ENCODE results near the gene AHRR.

Gene AHRR

GRCh38 chr5:444226-444625 lies 122.7 kb downstream of the AHRR start:
- Histone ChIP-seq H3K27ac (0 out of 2 replicates have a peak overlapping the region, but pooled peaks have one; percentile 93), H3K27me3 (no peaks in the 10 kb centered on the region), H4K20me1 (peaks cover 55% of the 10 kb centered on the region), H3K4me1 (peaks cover 62% of the 10 kb centered on the region), H3K4me2 (peak overlapping the region; percentile 94), H3K9me3 (no peaks in the 10 kb centered on the region), H3K9ac (peak overlapping the region; percentile 91), H3K4me3 (peak overlapping the region; percentile 94), H3K36me3 (peaks cover 38% of the 10 kb centered on the region)
- TF ChIP-seq Cebpa-rat (IDR thresholded peaks at IDR 0.05): no peak

- no peak for TF ChIP-seq Cebpa-rat (IDR thresholded peaks at IDR 0.05)
- Histone ChIP-seq H3K27ac (no peak overlapping the region), H3K36me3 (peaks cover 52% of the 10 kb centered on the region), H3K9me3 (no peaks in the 10 kb centered on the region), H4K20me1 (peaks cover 55% of the 10 kb centered on the region), H3K4me3 (no peak overlapping the region), H3K4me2 (no peak overlapping the region), H3K27me3 (no peaks in the 10 kb centered on the region), H3K4me1 (peaks cover 48% of the 10 kb centered on the region), H3K9ac (no peak overlapping the region)
Measured at GRCh38 chr5:445591-445990, 124.1 kb downstream of the AHRR start.

DNA sequence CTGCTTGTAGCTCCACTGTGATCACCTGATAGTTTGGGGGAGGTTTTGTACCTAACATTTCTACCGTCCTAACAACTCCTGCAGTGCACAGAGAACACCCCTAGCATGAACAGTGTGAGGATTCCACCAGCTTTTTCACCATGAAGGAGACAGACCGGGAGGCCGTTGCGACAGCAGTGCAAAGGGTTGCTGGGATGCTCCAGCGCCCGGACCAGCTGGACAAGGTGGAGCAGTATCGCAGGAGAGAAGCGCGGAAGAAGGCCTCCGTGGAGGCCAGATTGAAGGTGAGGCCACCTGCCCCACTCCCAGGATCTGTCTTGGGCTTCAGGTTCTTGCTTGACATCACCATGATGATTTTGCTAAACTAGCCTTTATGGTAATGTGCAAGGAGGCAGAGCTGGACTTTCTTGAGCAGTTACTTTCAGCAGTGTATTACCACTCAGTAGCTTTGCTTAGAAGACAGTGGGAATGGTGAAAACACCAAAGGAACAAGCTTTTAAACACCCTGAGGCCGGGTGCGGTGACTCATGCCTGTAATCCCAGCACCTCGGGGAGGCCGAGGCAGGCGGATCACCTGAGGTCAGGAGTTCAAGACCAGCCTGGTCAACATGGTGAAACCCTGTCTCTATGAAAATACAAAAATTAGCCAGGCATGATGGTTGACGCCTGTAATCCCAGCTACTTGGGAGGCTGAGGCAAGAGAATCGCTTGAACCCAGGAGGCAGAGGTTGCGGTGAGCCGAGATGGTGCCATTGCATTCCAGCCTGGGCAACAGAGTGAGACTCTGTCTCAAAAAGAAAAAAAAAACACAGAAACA lies 124.8 kb downstream of the AHRR start:
- H3K27me3 ChIP-seq: no peaks in the 10 kb centered on the region
- peaks cover 55% of the 10 kb centered on the region for H4K20me1 ChIP-seq
- H3K4me3 ChIP-seq: no peak overlapping the region
- H3K9me3 ChIP-seq: peaks cover 6% of the 10 kb centered on the region
- no peak overlapping the region for H3K27ac ChIP-seq
- no peak for TF ChIP-seq Cebpa-rat (IDR thresholded peaks at IDR 0.05)
- H3K4me2 ChIP-seq: no peak overlapping the region
- H3K9ac ChIP-seq: no peak overlapping the region
- H3K4me1 ChIP-seq: peaks cover 41% of the 10 kb centered on the region
- peaks cover 58% of the 10 kb centered on the region for H3K36me3 ChIP-seq

DNA sequence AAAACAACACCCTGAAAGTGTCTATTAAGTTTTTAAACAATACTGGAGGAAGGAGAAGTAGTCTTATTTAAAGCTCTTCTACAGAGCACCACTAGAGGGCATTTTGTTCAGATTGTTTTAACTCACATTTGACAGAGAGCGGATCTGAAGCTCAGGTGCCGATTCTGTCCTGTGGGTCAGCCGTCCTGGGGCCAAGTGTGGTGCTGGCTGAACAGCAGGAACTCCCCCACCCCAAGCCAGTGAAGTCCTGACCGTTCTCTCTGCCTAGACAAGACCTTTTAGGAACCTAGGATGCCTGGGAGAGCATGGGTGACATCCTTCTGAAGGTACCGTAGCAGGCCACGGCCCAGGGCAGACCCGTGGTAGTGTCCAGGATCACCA lies 125.4 kb downstream of the AHRR start:
- no peaks in the 10 kb centered on the region for H3K27me3 ChIP-seq
- H3K4me1 ChIP-seq: peaks cover 35% of the 10 kb centered on the region
- no peak for TF ChIP-seq Cebpa-rat (IDR thresholded peaks at IDR 0.05)
- H3K9ac ChIP-seq: no peak overlapping the region
- H3K4me3 ChIP-seq: no peak overlapping the region
- peaks cover 55% of the 10 kb centered on the region for H4K20me1 ChIP-seq
- H3K36me3 ChIP-seq: peaks cover 64% of the 10 kb centered on the region
- H3K4me2 ChIP-seq: no peak overlapping the region
- H3K27ac ChIP-seq: no peak overlapping the region
- H3K9me3 ChIP-seq: peaks cover 12% of the 10 kb centered on the region

DNA sequence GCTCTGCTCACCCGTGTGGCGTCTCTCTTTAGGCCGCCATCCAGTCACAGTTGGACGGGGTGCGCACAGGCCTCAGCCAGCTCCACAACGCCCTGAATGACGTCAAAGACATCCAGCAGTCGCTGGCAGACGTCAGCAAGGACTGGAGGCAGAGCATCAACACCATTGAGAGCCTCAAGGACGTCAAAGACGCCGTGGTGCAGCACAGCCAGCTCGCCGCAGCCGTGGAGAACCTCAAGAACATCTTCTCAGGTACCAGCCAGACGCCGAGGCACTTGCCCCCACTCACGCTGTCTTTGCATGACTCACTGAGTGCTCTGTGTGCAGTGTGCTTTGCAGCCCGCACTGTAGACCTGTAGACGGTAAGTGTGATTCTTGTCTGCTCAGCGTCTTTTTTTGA lies 126.0 kb downstream of the AHRR start:
- peaks cover 57% of the 10 kb centered on the region for H4K20me1 ChIP-seq

DNA sequence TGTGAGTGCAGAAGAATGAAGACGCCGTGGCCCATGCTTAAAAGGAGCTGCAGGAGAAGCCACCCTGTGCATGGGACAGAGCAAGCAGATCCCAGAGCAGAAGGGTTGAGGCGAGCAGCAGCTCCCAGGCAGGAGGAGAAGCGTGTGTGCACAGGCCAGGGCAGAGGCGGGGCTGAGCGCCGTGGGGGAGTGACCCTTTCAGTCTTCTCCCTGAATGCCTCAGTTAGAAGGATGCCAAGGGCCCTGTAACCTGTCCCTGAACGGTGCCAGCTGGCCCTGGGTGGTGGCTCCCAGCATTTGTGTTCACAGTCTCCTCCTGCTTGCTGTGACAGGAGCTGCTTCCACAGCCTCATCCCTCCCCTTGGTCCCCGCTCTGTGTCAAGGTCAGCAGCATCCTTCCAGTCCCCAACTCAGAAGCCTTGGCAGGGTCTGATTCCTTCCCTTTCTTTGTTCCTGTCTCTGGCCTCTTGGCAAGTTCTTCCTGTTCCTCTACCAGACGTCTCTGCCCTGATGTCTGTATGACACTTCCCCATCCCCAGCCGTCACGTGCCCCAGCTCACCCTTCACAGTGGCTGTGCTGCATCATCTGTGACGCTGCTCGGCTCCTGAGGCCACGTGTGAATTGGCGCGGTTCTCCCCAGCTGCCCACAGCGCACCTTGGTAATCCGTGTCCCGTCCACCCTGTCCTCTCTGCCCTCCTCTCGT lies 126.7 kb downstream of the AHRR start:
- H3K9ac ChIP-seq: no peak overlapping the region
- peaks cover 37% of the 10 kb centered on the region for H3K4me1 ChIP-seq
- no peak overlapping the region for H3K27ac ChIP-seq
- no peaks in the 10 kb centered on the region for H3K27me3 ChIP-seq
- peaks cover 21% of the 10 kb centered on the region for H3K9me3 ChIP-seq
- no peak overlapping the region for H3K4me3 ChIP-seq
- peaks cover 64% of the 10 kb centered on the region for H4K20me1 ChIP-seq
- TF ChIP-seq Cebpa-rat (IDR thresholded peaks at IDR 0.05): no peak
- no peak overlapping the region for H3K4me2 ChIP-seq
- H3K36me3 ChIP-seq: peaks cover 78% of the 10 kb centered on the region

More for the DNA sequence above, 126.0 kb downstream of the AHRR start:
- no peaks in the 10 kb centered on the region for H3K27me3 ChIP-seq
- H3K36me3 ChIP-seq: peaks cover 71% of the 10 kb centered on the region
- H3K4me1 ChIP-seq: peaks cover 31% of the 10 kb centered on the region
- H3K9ac ChIP-seq: no peak overlapping the region
- peaks cover 18% of the 10 kb centered on the region for H3K9me3 ChIP-seq
- H3K27ac ChIP-seq: no peak overlapping the region
- no peak overlapping the region for H3K4me3 ChIP-seq
- TF ChIP-seq Cebpa-rat (IDR thresholded peaks at IDR 0.05): no peak
- H3K4me2 ChIP-seq: no peak overlapping the region

- H3K4me1 ChIP-seq: peaks cover 37% of the 10 kb centered on the region
- H3K9ac ChIP-seq: no peak overlapping the region
- H3K4me2 ChIP-seq: no peak overlapping the region
- H3K4me3 ChIP-seq: no peak overlapping the region
- H3K27me3 ChIP-seq: no peaks in the 10 kb centered on the region
- no peak overlapping the region for H3K27ac ChIP-seq
- TF ChIP-seq Cebpa-rat (IDR thresholded peaks at IDR 0.05): no peak
- H3K36me3 ChIP-seq: peaks cover 83% of the 10 kb centered on the region
- peaks cover 66% of the 10 kb centered on the region for H4K20me1 ChIP-seq
- peaks cover 21% of the 10 kb centered on the region for H3K9me3 ChIP-seq
Measured at GRCh38 chr5:448766-449090, 127.2 kb downstream of the AHRR start.

DNA sequence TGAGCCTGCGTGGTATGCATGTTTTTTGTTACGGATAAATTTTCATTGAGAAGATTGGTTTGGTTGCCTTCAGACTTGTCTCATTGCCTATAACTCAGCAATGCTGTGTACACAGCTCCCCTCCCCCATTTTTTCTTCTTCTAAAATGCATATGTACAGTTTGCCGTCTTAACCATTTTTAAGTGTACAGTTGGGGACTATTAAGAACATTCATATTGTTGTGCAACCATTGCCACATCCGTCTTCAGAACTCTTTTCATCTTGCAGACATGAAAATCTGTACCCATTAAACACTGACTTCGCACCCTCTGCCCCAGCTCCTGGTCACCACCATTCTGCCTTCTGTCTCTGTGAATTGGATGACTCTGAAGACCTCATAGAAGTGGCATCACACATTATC lies 127.6 kb downstream of the AHRR start:
- Histone ChIP-seq H3K4me1 (peaks cover 37% of the 10 kb centered on the region), H3K9me3 (peaks cover 21% of the 10 kb centered on the region), H3K36me3 (peaks cover 87% of the 10 kb centered on the region), H4K20me1 (peaks cover 66% of the 10 kb centered on the region), H3K9ac (no peak overlapping the region), H3K27me3 (no peaks in the 10 kb centered on the region), H3K4me3 (no peak overlapping the region), H3K4me2 (no peak overlapping the region), H3K27ac (no peak overlapping the region)
- TF ChIP-seq Cebpa-rat (IDR thresholded peaks at IDR 0.05): no peak

DNA sequence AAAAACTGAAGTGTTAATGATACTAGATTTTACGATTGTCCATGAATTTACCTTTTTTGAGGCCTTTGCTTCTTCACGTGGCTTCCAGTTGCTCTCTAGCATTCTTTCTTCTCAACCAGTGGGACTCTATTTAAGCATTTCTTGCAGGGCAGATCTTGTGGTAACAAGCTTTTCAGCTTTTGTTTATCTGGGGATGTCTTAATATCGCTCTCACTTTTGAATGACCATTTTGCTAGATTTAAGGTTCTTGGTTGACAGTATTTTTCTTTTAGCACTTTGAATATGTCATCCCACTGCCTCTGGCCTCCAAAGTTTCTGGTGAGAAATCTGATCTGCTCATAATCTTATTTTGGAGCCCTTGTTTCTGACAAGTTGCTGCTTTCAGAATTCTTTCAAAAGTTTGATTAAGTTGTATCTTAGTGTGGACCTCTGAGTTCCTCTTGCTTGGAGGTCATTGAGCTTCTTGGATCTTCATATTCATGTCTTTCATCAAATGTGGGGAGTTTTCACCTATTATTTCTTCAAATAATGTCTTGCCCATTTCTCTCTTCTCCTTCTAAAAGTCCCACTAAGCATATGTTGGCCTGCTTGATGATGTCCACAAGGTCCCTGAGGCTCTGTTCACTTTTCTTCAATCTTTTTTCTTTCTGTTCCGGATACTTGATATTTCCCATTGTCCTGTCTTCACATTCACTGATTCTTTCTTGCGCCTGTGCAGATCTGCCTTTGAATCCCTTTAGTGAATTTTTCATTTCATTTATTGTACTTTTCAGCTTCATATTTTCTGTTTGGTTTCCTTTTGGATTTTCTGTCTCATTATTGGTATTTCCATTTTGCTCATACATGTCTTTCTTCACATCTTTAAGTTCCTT lies 130.3 kb downstream of the AHRR start:
- no peak overlapping the region for H3K27ac ChIP-seq
- no peaks in the 10 kb centered on the region for H3K27me3 ChIP-seq
- peaks cover 21% of the 10 kb centered on the region for H3K4me1 ChIP-seq
- 0 out of 2 replicates have a peak overlapping the region, but pooled peaks have one; percentile 1 for H3K4me3 ChIP-seq
- no peak overlapping the region for H3K9ac ChIP-seq
- peaks cover 21% of the 10 kb centered on the region for H3K9me3 ChIP-seq
- H3K4me2 ChIP-seq: no peak overlapping the region
- TF ChIP-seq Cebpa-rat (IDR thresholded peaks at IDR 0.05): no peak
- peaks cover 99% of the 10 kb centered on the region for H3K36me3 ChIP-seq
- H4K20me1 ChIP-seq: peaks cover 68% of the 10 kb centered on the region

All from BLaER1 (cell line).